HepG2 (cell line): Measurements from ENCODE around the gene SLX9. TPM values are rescaled to one million over a fixed set of nuclear protein-coding genes. Genes with fewer than 3 reads are reported as not detected.

Experiments used
- ATAC-seq: fragments of 200-7000 bp; cut with Tn5 transposase; 3 replicates; pipeline ENCODE4 v1.9.1; 2020; ENCODE audit warnings: mild to moderate bottlenecking, moderate library complexity
- BruUV-seq: library from RNA; stranded (reverse); fragments of 400-500 nt; replicated peaks from 2 replicates; lab custom pipeline; 2021; lab: Mats Ljungman, UMichigan
- CTCF ChIA-PET: fragments of 300-600 bp; formaldehyde crosslinking; extraction: SDS; loops from one replicate; lab custom pipeline; 2021; ENCODE audit warnings: low total read pairs, inconsistent platforms, low intra/inter-chr PET ratio; lab: Yijun Ruan, JAX
- POLR2A ChIA-PET: fragments of 350-600 bp; sonication (Branson Sonifier 250); formaldehyde crosslinking; loops from one replicate; lab custom pipeline; 2020; ENCODE audit warnings: antibody characterized with exemption, inconsistent platforms; lab: Yijun Ruan, JAX
- DNase-seq: peaks from one replicate; pipeline ENCODE4 v3.0.0-alpha.2; 2015; ENCODE audit warnings: low spot score
- FAIRE-seq: peaks from 3 replicates; lab custom pipeline; 2011; peaks lifted over from hg19 to GRCh38; lab: Jason Lieb, UNC
- H2AFZ ChIP-seq: one replicate; pipeline ENCODE4 v1.6.1; 2011; ENCODE audit warnings: low read length, inconsistent platforms
- H3K27ac ChIP-seq: fragments of 300-600 bp; 3 replicates; pipeline ENCODE4 v1.8.0; 2011; ENCODE audit warnings: mixed run types, mild to moderate bottlenecking, mixed read lengths, low read length, inconsistent platforms; ENCODE audit not compliant: insufficient read depth; ENCODE audit errors: extremely low read length
- H3K27me3 ChIP-seq, 2 experiments: fragments of 200-600 bp in 1 of 2; 2 replicates in 1 of 2; 3 replicates in 1 of 2; pipeline versions ENCODE4 v1.6.0 to v1.8.0; 2011; ENCODE audit warnings: low read length in 2 of 2, mild to moderate bottlenecking in 2 of 2, moderate library complexity in 2 of 2, inconsistent platforms in 1 of 2; ENCODE audit not compliant: insufficient read depth in 2 of 2, control insufficient read depth in 1 of 2
- H3K36me3 ChIP-seq, 2 experiments: fragments of 200-600 bp in 1 of 2; replicated peaks in 1 of 2; 2 replicates in 1 of 2; 3 replicates in 1 of 2; pipeline versions ENCODE4 v1.5.1 to v1.8.0; 2011; ENCODE audit warnings: low read length in 2 of 2, inconsistent platforms in 1 of 2; ENCODE audit not compliant: insufficient read depth in 2 of 2, control insufficient read depth in 1 of 2
- H3K4me1 ChIP-seq: 2 replicates; pipeline ENCODE4 v1.5.1; 2012; ENCODE audit warnings: low read length, inconsistent platforms; ENCODE audit not compliant: insufficient read depth
- H3K4me2 ChIP-seq: 2 replicates; pipeline ENCODE4 v1.6.0; 2011; ENCODE audit warnings: low read depth, low read length, inconsistent platforms
- H3K4me3 ChIP-seq, 3 experiments: fragments of 200-600 bp in 1 of 3; sonication (generic), shearing (Covaris generic) in 1 of 3; replicated peaks in 1 of 3; 2 replicates each; pipeline ENCODE4 v1.5.1; 2011 to 2016; ENCODE audit warnings: low read length in 3 of 3, inconsistent platforms in 2 of 3, low read depth in 2 of 3, mild to moderate bottlenecking in 2 of 3, control low read depth in 1 of 3, mixed read lengths in 1 of 3; ENCODE audit not compliant: insufficient read depth in 1 of 3
- H3K79me2 ChIP-seq: one replicate; pipeline ENCODE4 v1.6.1; 2011; ENCODE audit warnings: low read length, inconsistent platforms; ENCODE audit not compliant: insufficient read depth
- H3K9ac ChIP-seq: 2 replicates; pipeline ENCODE4 v1.6.0; 2011; ENCODE audit warnings: mild to moderate bottlenecking, low read depth, low read length, inconsistent platforms; ENCODE audit not compliant: insufficient read depth
- H3K9me3 ChIP-seq: 2 replicates; pipeline ENCODE4 v1.5.1; 2012; ENCODE audit warnings: mild to moderate bottlenecking, low read length
- H4K20me1 ChIP-seq: 2 replicates; pipeline ENCODE4 v1.6.0; 2011; ENCODE audit warnings: inconsistent platforms, mild to moderate bottlenecking, low read length, moderate library complexity; ENCODE audit not compliant: insufficient read depth
- IKZF1 ChIP-seq: fragments of 450-650 bp; IDR thresholded peaks from 2 replicates; pipeline ENCODE4 v1.7.1; 2016
- MXI1 ChIP-seq: IDR thresholded peaks from 3 replicates; pipeline ENCODE4 v1.6.1; 2012; ENCODE audit warnings: low read depth, low read length, inconsistent platforms, borderline replicate concordance
- SOX6 ChIP-seq, 2 experiments: fragments of 450-650 bp in 1 of 2; sonication (generic) in 1 of 2; formaldehyde crosslinking in 1 of 2; IDR thresholded peaks; 2 replicates each; pipeline versions ENCODE4 v1.4.0 to v1.6.1; 2017 to 2020; ENCODE audit warnings: antibody characterized with exemption in 1 of 2, mild to moderate bottlenecking in 1 of 2, missing genetic modification reagents in 1 of 2
- TRIM24 ChIP-seq: sonication (generic); formaldehyde crosslinking; IDR thresholded peaks from 2 replicates; pipeline ENCODE4 v1.8.0; 2022; ENCODE audit warnings: mild to moderate bottlenecking, missing genetic modification reagents
- ZNF326 ChIP-seq: sonication (generic); formaldehyde crosslinking; IDR thresholded peaks from 2 replicates; pipeline ENCODE4 v1.4.0; 2020; ENCODE audit warnings: missing genetic modification reagents, borderline replicate concordance
- ZNF609 ChIP-seq: sonication (generic); formaldehyde crosslinking; IDR thresholded peaks from 2 replicates; pipeline ENCODE4 v1.4.0; 2020; ENCODE audit warnings: mild to moderate bottlenecking, missing genetic modification reagents, borderline replicate concordance
- WGBS: methylation state at CpG from one replicate; pipeline ENCODE4 v1.1.6; 2017; ENCODE audit warnings: low lambda C conversion rate; 5-methylcytosine and 5-hydroxymethylcytosine counted together
- in situ Hi-C: cut with HindIII; loops from 2 replicates; pipeline ENCODE4 v1.10.0; 2017; ENCODE audit warnings: low pct_unique_long_range_greater_than_20kb; ENCODE audit not compliant: extremely low pct_ligation_motif_present
- intact Hi-C: fragments of 100-400 bp; cut with micrococcal nuclease; formaldehyde crosslinking; loops from one replicate; pipeline ENCODE4 v1.10.0; 2022; ENCODE audit not compliant: unreplicated experiment
- polyA plus RNA-seq, 8 experiments: library from polyadenylated mRNA; depleted of rRNA in 3 of 8; stranded (reverse) in 7 of 8; unstranded in 1 of 8; fragments of >200 nt; fragmentation: Illumina TruSeq in 4 of 8; extraction: Trizol in 4 of 8; gene quantifications; 2 replicates each; pipeline versions ENCODE4 v1.2.1 to v1.2.3, GENCODE V29; 2011 to 2016; ENCODE audit warnings: low read depth in 4 of 8, missing spikeins in 1 of 8, mixed read lengths in 1 of 8; ENCODE audit not compliant: insufficient read depth in 1 of 8
- total RNA-seq, 5 experiments: library from RNA; depleted of rRNA; stranded (reverse); fragments of >200 nt; fragmentation: Illumina TruSeq; extraction: Trizol; gene quantifications; 2 replicates each; pipeline ENCODE4 v1.2.3, GENCODE V29; 2016; ENCODE audit warnings: low read depth in 1 of 5
- TF ChIP-seq, protein P1 (sequence below): sonication (generic); formaldehyde crosslinking; IDR thresholded peaks from 2 replicates; pipeline ENCODE4 v1.8.0; 2022; ENCODE audit warnings: mild to moderate bottlenecking, missing genetic modification reagents, moderate library complexity

The SLX9 gene
- total and polyA plus RNA-seq, 2 of the 13 experiments (the other 11 are each of a cell fraction or from before 2014, with no cell fraction given): 21.0 to 47.1 TPM

DNA sequence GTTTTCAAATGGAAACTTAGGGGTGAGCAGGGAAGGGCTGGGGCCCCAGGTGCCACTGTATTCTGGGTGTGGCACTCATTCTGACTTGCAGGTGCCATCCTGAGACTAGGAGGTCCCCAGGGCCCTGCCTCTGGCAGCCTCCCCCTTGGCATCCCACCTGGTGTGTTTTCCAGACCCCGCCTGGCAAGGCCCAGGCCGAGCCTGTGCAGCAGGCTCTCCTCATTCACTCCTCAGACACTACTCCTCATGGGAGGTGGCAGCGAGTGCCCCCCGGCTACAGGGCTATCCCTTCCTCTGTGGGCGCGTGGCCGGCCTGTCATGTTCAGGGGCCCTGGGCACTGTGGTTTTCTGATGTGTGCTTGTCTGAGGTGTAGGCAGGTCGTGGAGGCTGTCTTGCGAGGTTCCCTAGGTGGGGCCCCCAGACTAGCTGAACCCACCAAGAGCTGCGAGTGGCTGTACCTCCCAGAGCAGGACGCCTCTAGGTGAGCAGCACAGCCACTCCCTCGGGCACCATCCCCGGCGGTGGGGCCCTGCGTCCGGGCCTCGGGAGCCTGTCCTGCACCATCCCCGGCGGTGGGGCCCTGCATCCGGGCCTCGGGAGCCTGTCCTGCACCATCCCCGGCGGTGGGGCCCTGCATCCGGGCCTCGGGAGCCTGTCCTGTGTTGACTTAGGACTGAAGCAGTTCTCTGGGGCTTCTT, 13.2 kb downstream of the SLX9 start:
- BruUV-seq: no TSS peak
- ChIA-PET CTCF (no interaction called here), POLR2A (no interaction called here)
- ATAC-seq (no peak), DNase-seq (no peak), FAIRE-seq (no peak)
- 100% methylated on average over 3 of the region's 25 CpGs for WGBS
- Histone ChIP-seq H3K27me3 (no peaks in the 10 kb centered on the region), H3K9me3 (no peaks in the 10 kb centered on the region), H3K36me3 (peaks cover 31 to 66% of the 10 kb centered on the region in 2 experiments), H3K79me2 (peaks cover 58% of the 10 kb centered on the region), H3K4me3 (no peak overlapping the region), H4K20me1 (peaks cover 27% of the 10 kb centered on the region; the same call in 1 of the 2 replicates), H3K4me2 (no peak overlapping the region), H3K9ac (no peak overlapping the region), H3K4me1 (peaks cover 8% of the 10 kb centered on the region; the same call in 1 of the 2 replicates), H3K27ac (no peak overlapping the region), H2AFZ (no peak overlapping the region)
- in situ Hi-C loops: no loop called here
- intact Hi-C loops: no loop called here
- TF ChIP-seq ZNF326 (CRISPR knock-in tag) (no peak), ZNF609 (CRISPR knock-in tag) (no peak), SOX6 (IDR thresholded peaks at IDR 0.05) (no peak), SOX6 (CRISPR knock-in tag; IDR thresholded peaks at IDR 0.05) (no peak), TRIM24 (CRISPR knock-in tag) (no peak), IKZF1 (no peak), MXI1 (no peak)
- TF ChIP-seq, protein P1, sequence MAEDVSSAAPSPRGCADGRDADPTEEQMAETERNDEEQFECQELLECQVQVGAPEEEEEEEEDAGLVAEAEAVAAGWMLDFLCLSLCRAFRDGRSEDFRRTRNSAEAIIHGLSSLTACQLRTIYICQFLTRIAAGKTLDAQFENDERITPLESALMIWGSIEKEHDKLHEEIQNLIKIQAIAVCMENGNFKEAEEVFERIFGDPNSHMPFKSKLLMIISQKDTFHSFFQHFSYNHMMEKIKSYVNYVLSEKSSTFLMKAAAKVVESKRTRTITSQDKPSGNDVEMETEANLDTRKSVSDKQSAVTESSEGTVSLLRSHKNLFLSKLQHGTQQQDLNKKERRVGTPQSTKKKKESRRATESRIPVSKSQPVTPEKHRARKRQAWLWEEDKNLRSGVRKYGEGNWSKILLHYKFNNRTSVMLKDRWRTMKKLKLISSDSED (CRISPR knock-in tag): no peak
